Suppressor macrophage treated with lipopolysaccharide for 4 hours (primary cell): ENCODE measurements around the gene ADGRB2.

ENCODE experiments used
- DNase-seq: peaks from one replicate; pipeline ENCODE4 v3.0.0-alpha.2; 2020

ADGRB2 gene

DNA sequence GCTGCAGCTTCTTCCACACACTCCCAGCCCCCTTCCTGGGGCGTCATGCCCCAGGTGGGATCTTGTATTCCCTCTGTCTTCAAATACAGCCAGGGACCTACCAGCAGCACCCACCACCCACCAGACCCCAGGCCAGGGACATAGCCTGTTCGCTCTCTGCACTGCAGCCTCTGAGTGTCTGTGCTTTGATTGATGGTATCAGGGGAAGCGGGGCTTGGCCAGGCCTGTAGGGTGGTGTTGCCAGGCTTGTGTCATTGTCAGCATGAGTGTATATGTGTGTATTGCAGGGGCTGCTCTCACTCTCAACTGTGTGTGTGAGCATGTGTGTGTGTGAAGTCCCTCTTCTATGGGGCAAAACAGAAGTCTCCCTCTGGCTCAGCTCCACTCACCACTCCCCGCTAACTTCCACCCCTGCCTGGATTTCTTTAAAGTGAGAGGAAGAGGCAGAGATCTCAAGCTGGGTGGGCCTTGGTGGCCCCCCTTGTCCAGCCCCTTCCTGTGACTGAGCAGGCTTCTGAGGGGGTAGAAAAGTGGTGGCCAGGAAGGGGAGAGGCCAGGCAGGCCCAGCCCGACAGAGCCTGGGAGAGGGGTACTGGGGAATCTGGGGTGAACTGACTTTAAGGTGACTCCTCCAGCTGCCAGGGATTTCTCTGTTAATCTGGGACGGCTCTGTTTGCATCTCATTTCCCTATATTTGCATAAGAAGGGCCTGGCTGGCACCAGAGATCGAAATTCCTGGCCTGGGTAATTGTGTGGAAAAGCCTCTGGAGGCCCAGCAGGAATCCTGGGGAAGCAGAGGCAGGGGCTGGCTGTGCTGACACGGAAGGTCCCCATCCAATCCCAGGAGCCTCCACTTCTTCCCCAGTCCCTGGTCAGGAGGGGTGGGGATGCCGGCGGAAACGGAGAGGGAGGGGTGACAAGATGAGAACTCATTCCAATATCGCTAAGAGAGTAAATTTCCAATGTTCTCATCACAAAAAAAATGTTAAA is 18.6 kb upstream of the ADGRB2 start:
- DNase-seq: no peak

DNA sequence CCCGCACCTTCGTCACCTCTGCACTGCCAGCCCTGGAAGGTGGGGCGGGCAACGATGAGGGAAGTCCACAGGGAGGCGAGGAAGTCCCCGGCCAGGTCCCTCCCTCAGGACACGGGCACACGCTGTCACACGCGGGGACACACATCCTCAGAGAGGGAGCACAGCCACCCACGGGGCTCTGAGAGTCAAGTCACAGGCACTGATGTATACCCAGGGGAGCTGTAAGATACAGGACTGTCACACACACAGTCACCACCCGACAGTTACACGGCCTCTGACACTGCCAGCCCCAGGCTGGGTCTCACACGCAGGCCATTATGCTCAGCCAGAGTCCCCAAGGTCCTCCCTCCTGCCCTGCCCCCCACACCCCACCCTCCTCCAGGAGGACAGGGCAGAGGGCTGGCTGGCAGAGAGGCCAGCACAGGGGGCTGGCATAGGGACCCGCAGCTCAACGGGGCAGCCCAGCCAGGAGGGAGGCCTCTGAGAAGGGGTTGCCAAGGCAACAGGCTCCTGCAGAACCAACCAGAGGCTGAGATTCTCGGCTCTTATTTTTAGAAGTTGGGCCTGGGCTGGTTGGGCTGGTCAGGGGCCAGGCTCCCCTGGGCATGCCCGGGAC is 17.7 kb upstream of the ADGRB2 start:
- DNase-seq: no peak

DNA sequence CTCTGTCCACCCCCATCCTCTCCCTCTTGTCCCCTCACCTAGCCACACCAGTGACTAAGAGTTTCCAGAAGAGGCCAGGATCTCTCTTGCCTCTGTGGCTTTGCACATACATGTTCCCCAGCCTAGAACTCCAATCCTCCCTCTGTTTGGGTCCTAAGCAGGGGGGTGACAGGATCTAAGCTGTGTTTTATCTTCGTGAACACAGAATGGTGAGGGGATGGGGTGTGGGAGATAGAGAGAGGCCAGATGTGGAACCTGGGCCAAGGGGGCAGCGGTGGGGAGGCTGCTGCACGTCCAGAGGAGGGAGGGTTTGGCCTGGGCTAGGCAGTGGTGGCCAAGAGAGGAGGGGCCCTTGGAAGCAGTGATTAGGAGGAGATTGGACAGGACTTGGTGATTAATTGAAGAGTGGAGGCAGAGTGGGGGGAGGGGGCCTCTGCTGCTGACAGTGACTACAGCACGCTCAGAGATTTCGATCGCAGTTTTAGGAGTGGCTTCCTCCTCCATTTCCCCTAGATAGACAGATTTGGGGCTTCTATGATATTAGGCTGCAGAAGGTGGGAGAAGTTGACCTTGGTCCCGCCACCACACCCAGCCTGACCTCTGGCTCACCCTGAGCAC is 17.1 kb upstream of the ADGRB2 start:
- DNase-seq: no peak

DNA sequence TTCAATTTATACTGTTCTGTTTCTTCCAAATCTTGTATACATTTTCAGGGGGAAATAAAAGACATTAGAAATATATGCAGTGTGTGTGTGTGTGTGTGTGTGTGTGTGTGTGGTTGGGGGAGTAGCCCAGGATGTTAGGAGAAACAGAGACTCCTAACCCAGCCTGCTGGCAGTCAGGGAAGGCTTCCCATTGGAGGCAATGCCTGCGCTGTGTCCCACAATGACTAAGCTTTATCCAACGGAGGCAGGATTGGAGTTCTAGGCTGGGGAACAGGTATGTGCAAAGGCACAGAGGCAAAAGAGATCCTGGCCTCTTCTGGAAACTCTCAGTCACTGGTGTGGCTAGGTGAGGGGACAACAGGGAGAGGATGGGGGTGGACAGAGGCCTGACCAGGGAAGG is 16.5 kb upstream of the ADGRB2 start:
- DNase-seq: no peak

DNA sequence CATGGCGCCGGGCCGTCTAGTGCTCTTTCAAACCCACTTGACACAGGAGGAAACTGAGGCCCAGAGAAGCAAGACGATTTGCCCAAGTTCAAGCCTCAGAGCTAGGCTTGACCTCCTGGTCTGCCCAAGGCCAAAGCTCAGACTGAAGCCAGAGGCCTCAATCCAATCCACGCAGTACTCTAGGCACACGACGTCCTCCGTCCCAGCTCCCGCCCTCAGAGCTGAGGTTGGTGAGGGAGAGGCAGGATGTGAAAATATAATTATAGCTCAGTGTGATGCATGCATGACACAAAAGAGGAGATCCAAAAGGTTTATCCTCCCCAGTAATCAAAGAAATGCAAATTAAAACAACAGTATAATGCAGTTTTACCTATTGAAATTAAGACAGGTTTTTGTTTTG is 15.5 kb upstream of the ADGRB2 start:
- no peak for DNase-seq

DNA sequence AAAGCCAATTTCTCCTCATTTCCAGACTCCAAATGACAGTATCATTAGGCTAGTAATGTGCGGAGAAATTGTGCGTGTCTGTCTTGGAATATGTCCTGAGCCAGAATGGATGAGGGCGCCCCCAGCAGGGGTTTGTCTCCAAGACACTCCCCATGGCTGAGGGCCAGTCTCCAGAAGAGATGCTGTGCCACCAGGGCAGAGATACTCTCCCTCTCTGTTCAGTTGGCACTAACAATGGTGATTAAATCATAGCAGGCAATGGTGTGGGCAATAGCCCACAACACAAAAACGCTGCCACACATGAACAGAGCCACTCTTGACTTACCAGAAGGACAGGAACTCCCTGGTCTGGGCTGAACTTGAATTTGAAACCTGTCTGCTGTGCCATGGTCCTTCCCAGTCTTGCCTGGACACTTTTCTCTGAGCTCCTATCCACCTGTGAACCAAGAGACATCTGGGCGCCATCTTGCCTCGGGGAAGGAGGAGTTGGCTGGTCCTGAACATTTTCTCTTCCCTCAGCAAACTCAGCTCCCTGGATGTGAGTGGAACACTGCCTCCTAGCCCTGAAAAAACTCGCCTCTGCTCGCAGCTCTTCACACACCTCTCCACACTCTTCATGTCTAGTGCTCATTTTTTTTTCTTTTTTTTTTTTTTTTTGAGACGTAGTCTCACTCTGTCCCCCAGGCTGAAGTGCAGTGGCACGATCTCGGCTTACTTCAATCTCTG is 14.8 kb upstream of the ADGRB2 start:
- no peak for DNase-seq

DNA sequence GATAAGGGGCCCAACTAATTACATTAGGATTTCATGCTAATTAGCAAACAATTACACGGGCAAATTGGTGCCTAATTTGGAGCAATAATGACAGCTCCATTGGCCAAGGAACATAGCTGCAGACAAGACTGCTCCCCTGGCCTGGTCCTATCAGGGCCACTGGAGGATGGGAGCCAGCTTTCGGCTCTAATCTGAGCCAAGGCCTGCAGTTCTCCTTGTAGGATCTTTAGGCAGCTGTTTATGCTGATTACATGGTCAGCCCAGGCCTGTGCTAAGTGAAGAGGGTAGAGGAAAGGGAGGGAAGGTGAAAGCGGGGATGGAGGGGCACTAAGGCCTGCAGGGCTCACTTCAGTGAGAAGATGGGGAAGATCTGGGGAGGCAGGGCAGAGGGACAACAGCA is 12.4 kb upstream of the ADGRB2 start:
- no peak for DNase-seq

DNA sequence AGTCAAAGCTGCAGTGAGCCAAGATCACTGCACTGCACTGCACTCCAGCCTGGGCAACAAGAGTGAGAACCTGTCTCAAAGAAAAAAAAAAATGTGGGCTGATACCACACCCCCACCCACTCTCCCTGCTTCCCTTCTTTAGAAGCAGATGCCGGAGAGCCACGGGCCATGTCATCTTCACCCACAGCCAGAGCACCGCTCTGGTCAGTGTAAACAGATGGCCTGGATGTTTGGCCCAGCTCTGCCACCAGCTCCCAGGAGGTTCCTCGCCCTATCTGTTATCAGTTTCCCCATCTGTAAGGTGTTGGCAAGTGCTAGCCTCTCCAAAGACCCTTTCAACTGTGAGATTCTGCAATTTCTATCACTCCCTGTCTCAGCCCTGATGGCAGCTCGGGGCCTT is 11.9 kb upstream of the ADGRB2 start:
- DNase-seq: no peak

DNA sequence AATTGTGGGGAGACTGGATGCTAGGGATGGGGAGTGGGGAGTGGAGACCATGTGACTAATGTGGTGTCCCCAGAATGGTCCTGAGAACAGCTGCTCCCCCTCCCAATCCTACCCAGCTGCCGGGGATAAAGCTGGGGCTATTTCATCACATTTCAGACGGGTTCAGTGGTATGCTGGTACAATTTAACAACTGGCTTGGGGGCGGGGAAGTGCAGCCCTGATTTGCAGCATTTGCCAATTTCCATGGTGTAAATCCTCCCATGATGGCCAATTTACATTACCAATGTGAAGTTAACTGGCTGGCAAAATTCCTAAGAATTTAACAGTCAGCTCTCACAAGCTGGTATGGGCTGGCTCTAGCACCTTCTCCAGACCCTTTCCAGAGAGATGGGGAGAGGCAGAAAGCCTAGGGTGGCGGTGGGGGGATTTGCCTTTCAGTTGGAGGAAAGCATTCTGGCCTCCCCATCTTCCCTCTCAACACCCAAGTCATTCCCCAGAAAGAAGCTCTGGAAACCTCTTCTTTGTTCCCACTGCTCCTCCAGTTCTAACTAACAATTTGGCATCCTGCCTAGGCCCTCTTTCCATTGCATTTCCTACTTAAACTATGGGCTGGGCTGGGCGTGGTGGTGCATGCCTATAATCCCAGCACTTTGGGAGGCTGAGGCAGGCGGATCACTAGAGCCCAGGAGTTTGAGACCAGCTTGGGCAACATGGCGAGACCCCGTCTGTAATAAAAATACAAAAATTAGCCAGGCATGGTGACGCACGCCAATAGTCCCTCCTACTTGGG is 11.3 kb upstream of the ADGRB2 start:
- no peak for DNase-seq

DNA sequence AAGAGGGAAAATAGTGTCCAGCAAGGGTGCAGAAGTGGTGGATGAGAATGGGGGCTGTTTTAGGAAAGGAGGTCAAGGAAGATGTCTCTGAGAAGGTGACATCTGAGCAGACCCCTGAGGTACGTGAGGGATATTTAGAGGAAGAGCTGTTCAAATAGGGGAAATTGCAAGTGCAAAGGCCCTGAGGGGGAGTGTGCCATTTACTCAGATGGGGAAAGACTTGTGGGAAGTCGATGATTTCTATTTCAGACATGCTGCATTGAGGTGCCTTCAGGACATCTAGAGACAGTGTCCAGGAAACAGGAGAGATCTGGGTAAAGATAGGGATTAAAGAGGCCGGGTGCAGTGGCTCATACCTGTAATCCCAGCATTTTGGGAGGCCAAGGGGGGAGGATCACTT is 10.4 kb upstream of the ADGRB2 start:
- no peak for DNase-seq

DNA sequence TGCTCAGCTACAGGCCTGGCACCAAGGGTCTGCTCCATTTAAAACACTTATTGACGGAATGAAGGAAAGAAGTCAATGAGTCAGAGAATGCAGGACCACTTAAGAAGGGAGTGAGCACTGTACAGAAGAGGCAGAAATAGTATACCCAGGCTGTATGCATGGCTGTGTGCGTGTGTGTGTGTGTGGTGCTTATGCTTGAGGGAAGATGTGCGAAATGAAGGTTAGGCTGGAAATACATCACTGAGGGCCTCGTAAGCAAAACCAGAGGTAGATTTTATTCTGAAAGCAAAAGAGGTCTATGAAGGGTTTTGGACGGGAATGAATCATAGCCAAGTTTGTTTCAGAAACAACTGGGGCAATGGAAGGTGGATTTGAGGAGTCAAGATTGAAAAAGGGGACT is 9.7 kb upstream of the ADGRB2 start:
- no peak for DNase-seq

DNA sequence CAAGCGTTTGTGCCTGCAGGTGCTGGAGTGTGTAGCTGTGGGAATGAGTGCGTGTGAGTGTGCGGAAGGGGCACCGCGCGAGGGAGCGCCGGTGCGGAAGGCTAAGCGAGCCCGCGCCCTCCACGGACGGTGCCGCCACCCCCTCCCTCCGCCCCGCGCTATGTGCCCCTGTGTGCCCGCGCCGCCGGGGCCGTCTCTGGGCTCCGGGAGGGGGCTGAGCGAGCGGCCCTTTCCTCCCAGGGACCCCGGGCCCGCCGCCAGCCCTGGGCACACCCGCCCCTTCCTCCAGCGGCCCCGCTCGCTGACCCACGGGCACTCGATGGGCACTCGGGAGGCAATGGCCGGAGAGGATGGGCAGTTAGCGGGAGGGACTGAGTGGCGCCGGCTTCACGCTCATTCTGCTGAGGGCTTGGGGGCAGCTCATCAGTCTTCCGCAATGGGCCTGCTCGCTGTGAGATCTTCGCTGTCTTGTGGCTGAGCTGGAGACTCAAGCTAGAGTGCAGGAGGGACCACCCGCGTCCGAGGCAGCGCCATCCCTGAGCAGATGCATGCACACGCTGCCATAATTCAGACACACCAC is 8.6 kb upstream of the ADGRB2 start:
- no peak for DNase-seq

DNA sequence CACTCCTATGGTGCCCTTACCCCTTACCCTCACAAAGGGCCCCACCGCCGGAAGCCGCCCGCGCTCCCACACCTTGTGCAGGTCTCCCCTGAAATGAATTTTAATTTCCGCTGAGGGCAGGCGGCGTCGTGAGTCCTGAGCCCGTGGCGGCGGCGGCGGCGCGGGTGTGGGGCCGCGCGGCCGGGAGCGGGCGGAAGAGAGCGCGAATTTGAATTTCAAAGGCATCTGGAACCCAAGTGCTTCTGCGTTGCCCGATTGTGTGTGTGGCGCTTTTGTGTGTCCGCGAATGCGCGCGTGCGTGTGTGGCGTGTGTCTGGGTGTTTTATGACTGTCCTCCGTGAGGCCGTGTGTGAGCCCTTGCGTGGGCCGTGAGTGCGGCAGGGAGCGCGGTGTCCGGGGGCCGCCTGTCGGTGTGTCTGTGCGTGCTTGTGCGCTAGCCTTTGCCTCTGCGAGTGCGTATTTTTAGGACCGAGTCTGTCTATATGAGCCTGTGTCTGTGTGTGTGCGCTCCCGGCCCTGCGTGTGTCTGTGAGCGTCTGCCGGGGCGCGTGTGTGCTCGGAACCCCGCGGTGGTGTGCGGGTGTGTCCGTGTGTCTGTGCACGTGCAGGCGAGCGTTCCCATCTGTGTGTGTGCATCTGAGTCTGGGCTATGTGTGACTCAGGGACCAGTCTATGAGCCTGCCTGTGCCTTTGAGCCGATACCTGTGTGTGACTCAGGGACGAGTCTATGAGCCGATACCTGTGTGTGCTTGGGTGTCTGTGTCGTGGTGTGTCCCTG is 7.9 kb upstream of the ADGRB2 start:
- DNase-seq: no peak

DNA sequence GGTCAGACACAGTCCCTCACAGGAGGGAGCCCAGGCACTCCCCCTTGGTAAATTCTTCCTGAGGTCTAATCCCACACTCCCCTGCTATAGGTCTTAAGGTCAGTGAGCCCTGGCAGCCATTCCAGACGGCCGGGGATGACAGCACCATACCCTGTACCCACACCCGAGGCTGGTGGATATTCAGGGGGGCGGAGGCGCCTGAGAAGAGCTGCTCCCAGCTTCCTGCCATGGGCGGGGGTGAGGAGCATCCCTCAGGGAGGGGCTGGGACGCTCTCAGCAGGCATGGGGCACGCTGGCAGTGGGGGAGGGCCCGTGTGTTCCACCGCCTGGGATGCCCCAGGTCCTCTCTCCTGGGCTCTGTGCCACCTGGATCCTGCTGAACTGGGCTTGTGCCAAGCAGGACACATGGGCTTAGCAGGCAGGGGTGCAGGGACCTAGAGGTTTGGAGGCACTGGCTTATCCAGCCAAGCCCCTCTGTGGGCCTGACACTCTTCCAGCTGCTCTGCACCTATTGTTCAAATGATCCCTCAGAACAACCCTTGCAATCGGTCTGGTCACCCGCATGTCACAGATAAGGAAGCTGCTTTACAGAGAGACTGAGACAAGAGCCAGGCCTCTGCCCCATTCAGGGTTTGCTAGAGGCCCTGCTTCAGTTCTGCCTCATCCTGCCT is 5.7 kb upstream of the ADGRB2 start:
- DNase-seq: no peak

DNA sequence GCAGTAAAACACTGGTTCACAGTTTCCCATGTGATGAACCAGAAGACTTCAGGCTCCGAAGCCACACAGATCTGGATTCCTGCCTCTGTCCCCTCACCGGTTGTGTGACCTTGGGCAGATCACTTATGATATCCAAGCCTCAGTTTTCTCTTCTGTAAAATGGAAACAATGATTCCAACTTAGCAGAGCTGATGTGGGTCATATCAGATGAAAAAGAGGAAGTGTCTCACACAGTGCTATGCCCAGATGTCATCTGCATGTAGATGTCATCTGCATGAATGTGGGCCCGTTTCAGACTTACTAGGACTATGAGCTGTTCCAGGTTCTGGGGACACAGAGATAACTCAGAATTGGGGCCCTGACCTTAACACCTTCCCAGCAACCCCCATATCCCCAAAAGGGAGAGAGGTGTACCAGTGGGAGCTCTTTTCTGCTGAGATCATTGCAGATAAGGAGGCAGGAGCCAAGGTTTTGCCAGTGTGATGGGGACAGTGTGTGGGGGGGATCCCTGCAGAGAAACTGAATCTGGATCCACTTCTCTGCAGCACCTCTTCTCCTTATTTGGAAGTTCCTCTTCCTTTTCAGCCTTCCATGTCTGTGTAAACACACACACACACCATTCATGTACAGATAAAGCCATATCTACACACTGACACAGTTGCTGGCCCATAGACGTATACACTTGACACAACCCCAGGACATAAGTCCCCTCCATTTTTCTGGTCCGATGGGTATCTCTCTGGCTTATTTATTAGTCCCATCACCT is 5.0 kb upstream of the ADGRB2 start:
- peak; percentile 52 for DNase-seq

DNA sequence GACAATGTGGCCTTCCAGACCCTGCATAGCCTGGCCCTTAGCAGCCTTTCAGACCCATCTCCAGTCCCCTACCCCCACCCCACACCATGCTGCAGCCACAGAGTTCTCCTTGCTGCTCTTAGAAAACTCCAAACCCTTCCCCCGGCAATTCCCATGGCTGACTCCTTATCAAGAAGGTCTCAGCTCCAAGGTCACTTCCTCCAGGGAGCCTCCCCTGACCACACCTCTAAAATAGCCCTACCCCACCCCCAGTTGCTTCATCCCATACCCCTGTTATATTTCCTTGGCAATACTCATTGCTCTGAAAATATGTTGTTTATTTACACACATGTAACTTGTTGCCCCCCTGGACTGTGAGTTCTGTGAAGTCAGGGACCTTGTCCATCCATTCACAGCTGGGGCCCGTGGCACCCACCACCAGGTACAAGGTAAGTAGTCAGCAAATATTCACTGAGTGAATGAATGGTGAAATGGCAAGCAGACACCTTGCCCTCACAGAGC is 4.3 kb upstream of the ADGRB2 start:
- DNase-seq: no peak

DNA sequence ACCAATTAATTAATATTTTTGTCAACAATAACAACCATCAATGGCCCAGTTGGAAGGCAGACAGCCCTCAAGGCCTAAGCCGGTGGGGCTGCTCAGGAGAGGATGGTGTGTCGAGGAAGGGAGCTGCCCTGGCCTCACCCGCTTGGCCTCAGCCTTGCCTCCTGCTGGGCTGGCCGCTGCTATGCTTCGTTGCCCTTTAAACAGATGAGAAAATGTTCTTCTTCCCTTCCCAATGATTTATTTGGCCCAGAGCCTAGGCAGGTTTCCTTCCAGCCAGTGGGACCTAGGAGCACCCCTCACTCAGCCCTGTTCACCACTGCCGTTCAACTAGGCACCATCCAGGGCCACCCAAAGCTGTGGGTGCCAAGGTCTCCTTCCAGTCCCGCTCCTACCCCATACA is 3.1 kb upstream of the ADGRB2 start:
- DNase-seq: no peak

DNA sequence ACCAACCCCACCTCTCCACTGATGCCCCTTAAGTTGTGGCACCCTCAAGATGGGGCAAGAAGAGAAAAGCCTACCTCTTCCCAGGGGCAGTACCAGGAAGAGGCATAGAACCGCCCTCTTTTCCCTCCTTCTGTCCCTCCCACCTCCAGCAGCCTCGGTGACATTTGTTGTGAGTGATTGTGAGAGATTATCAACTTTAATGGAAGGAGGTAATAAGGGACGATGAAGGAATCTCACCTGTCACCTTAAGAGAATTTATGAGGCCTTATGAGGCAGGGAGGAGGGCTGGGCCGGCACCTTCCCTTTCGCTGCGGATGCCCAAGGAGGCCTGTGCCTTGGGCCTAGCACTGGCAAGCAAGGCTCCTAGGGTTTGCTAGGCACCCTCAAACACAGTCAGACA is 1.4 kb upstream of the ADGRB2 start:
- no peak for DNase-seq

DNA sequence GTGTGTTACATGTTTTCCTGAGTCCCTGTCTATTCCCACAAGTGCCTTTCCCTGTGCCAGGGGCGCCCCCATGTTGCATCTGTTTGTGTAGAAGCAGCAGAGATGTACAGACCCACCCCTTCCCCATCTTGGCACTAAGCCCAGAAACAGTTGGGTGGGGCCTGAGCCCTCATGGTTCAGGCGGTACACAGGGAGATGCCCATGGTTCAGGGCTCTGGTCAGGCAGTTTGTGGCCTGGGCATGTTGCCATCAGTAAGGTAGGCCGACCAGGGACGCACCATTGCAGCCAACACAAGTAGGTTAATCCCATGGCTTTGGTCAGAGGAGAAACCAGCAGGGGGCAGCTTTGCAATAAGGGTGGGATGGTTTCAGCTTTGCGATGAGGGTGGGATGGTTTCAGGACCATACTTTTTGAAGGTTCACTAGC is 914 bp upstream of the ADGRB2 start:
- DNase-seq: peak; percentile 26
